GM23248 (cell line): ENCODE data around the gene NUP133.

Source experiments
- EZH2 ChIP-seq: fragments of 200-600 bp; sonication (generic); IDR thresholded peaks from 2 replicates; pipeline ENCODE4 v1.6.1; 2018; ENCODE audit warnings: antibody characterized with exemption, mild to moderate bottlenecking; ENCODE audit not compliant: insufficient read depth, poor library complexity, severe bottlenecking
- EZH2phosphoT487 ChIP-seq: fragments of 200-600 bp; sonication (generic); IDR thresholded peaks from 2 replicates; pipeline ENCODE4 v1.6.1; 2018; ENCODE audit warnings: antibody characterized with exemption, moderate library complexity, mild to moderate bottlenecking, low read depth; ENCODE audit not compliant: insufficient read depth

DNA sequence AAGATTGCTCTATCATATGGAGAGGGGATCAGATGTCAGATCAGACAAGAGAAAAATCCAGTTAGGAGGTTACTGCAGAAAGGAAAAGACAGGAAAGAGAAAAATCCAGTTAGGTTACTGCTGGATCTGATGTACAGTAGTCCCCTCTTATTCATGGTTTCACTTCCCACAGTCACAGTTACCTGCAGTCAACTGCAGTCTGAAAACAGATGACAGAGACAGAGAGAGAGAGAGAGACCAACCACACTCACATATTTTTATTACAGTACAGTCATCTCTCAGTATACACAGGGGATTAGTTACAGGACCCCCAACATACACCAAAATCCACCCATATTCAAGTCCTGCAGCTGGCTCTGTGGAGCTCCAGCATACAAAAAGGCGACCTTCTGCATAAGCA, 29.3 kb downstream of the NUP133 start:
- TF ChIP-seq EZH2 (no peak), EZH2phosphoT487 (no peak)
